T-cell (primary cell): Measurements from ENCODE around the gene LUC7L3. TPM values are rescaled to one million over a fixed set of nuclear protein-coding genes. Genes with fewer than 3 reads are reported as not detected.

ENCODE experiments used
- ATAC-seq, 4 experiments: fragments of 200-7000 bp in 3 of 4; fragments of 150-1000 bp in 1 of 4; cut with Tn5 transposase; replicated peaks in 1 of 4; 1 replicate in 3 of 4; 2 replicates in 1 of 4; pipeline ENCODE4 v1.10.0; 2021; ENCODE audit warnings: moderate library complexity in 3 of 4, mild to moderate bottlenecking in 2 of 4, moderate number of reproducible peaks in 1 of 4
- CTCF ChIA-PET, 2 donors: fragments of 300-600 bp; sonication (Branson Sonifier 250); formaldehyde crosslinking; loops; one replicate each; lab custom pipeline; 2022; ENCODE audit warnings: antibody characterized with exemption in 2 of 2; lab: Charles Lee
- POLR2A ChIA-PET, 2 donors: fragments of 300-600 bp; sonication (Branson Sonifier 250); formaldehyde crosslinking; loops; one replicate each; lab custom pipeline; 2022; ENCODE audit warnings: antibody characterized with exemption in 2 of 2; lab: Charles Lee
- DNase-seq, 35 experiments: peaks; one replicate each; pipeline versions ENCODE4 v3.0.0 to v3.0.0-alpha.2; 2013 to 2023
- H3K27ac ChIP-seq: one replicate; pipeline ENCODE4 v1.5.1; 2013; ENCODE audit warnings: low read length
- H3K27me3 ChIP-seq, 2 experiments: replicated peaks in 1 of 2; 1 replicate in 1 of 2; 2 replicates in 1 of 2; pipeline versions ENCODE4 v1.6.1 to v1.7.0; 2013; ENCODE audit warnings: low read length in 1 of 2, mixed read lengths in 1 of 2; ENCODE audit not compliant: control insufficient read depth in 2 of 2, insufficient read depth in 2 of 2; ENCODE audit errors: extremely low read depth in 1 of 2
- H3K36me3 ChIP-seq, 2 donors: 1 replicate in 1 of 2; 2 replicates in 1 of 2; pipeline versions ENCODE4 v1.6.1 to v1.7.0; 2013; ENCODE audit warnings: low read length in 1 of 2; ENCODE audit not compliant: control insufficient read depth in 2 of 2, insufficient read depth in 1 of 2; ENCODE audit errors: extremely low read depth in 1 of 2
- H3K4me1 ChIP-seq, 2 experiments: 1 replicate in 1 of 2; 2 replicates in 1 of 2; pipeline versions ENCODE4 v1.6.1 to v1.7.0; 2013; ENCODE audit warnings: low read length in 2 of 2, mixed read lengths in 1 of 2; ENCODE audit not compliant: insufficient read depth in 2 of 2, control insufficient read depth in 1 of 2; ENCODE audit errors: extremely low read depth in 1 of 2
- H3K4me3 ChIP-seq, 2 donors: 1 replicate in 1 of 2; 2 replicates in 1 of 2; pipeline versions ENCODE4 v1.5.1 to v1.7.0; 2013; ENCODE audit warnings: mild to moderate bottlenecking in 2 of 2, low read length in 1 of 2, moderate library complexity in 1 of 2; ENCODE audit not compliant: control insufficient read depth in 1 of 2; ENCODE audit errors: extremely low read depth in 1 of 2
- H3K9me3 ChIP-seq: 2 replicates; pipeline ENCODE4 v1.7.0; 2013
- H3K27ac Mint-ChIP-seq, 2 donors: one replicate each; pipeline ENCODE4 v1.8.0; 2020 to 2021; ENCODE audit warnings: mild to moderate bottlenecking in 2 of 2, mixed read lengths in 2 of 2
- H3K27me3 Mint-ChIP-seq, 2 donors: one replicate each; pipeline ENCODE4 v1.8.0; 2021 to 2022; ENCODE audit warnings: mixed read lengths in 2 of 2
- H3K36me3 Mint-ChIP-seq: one replicate; pipeline ENCODE4 v1.8.0; 2021; ENCODE audit warnings: mixed read lengths
- H3K4me1 Mint-ChIP-seq, 3 donors: one replicate each; pipeline ENCODE4 v1.8.0; 2020 to 2022; ENCODE audit warnings: mixed read lengths in 3 of 3, mild to moderate bottlenecking in 1 of 3
- H3K4me3 Mint-ChIP-seq, 3 donors: one replicate each; pipeline ENCODE4 v1.8.0; 2020 to 2022; ENCODE audit warnings: mild to moderate bottlenecking in 3 of 3, mixed read lengths in 3 of 3, moderate library complexity in 3 of 3
- H3K9me3 Mint-ChIP-seq, 3 donors: one replicate each; pipeline ENCODE4 v1.8.0; 2020 to 2022; ENCODE audit warnings: mixed read lengths in 3 of 3
- WGBS: methylation state at CpG from one replicate; pipeline ENCODE4 v1.1.5; 2013; ENCODE audit warnings: missing lambda C conversion rate; ENCODE audit not compliant: insufficient coverage; 5-methylcytosine and 5-hydroxymethylcytosine counted together
- total RNA-seq, 35 experiments: library from RNA in 6 of 35; stranded (reverse) in 6 of 35; fragments of 120-200 nt in 1 of 35; gene quantifications; one replicate each; pipeline versions ENCODE4 v1.2.1 to v1.2.4 and lab custom pipeline; 2013 to 2026

LUC7L3 gene
- total RNA-seq, 5 donors from 2014 or later (not counting 1 experiment from before 2014, with no cell fraction given) = 126 to 273 (median 232) TPM

- H3K36me3 Mint-ChIP-seq = peaks cover 12% of the 10 kb centered on the region
Measured at GRCh38 chr17:50758524-50758923, 39.1 kb downstream of the LUC7L3 start.

GRCh38 chr17:50758989-50759544, 39.7 kb downstream of the LUC7L3 start:
- ATAC-seq (no peak), DNase-seq (no peak)
- WGBS = 87% methylated on average over 7 of the region's 9 CpGs
- Mint-ChIP-seq H3K4me3 (no peak overlapping the region), H3K36me3 (peaks cover 8% of the 10 kb centered on the region), H3K27me3 (peaks cover 0 to 1% of the 10 kb centered on the region in 2 donors), H3K9me3 (no peaks in the 10 kb centered on the region), H3K4me1 (peaks cover 9 to 23% (median 10%) of the 10 kb centered on the region in 3 donors), H3K27ac (no peak overlapping the region)
- Histone ChIP-seq H3K4me3 (no peak overlapping the region), H3K27ac (no peak overlapping the region), H3K36me3 (peaks cover 0 to 3% of the 10 kb centered on the region in 2 donors), H3K27me3 (peaks cover 0 to 3% of the 10 kb centered on the region in 2 experiments), H3K9me3 (no peaks in the 10 kb centered on the region), H3K4me1 (peaks cover 0 to 4% of the 10 kb centered on the region in 2 experiments)
- ChIA-PET CTCF (no interaction called here), POLR2A (interaction anchor here in 1 of 2 donors (0.7 kb wide), 1 partner anchor 14 kb away, joined by 4 read pairs; no protein-coding TSS in a partner anchor)

More at GRCh38 chr17:50758524-50758923, 39.1 kb downstream of the LUC7L3 start:
- Mint-ChIP-seq H3K27ac (no peak overlapping the region), H3K4me1 (peaks cover 6 to 21% (median 6%) of the 10 kb centered on the region in 3 donors), H3K4me3 (no peak overlapping the region), H3K9me3 (no peaks in the 10 kb centered on the region), H3K27me3 (no peaks in the 10 kb centered on the region)
- Histone ChIP-seq H3K27me3 (peaks cover 0 to 3% of the 10 kb centered on the region in 2 experiments), H3K36me3 (peaks cover 0 to 3% of the 10 kb centered on the region in 2 donors), H3K27ac (no peak overlapping the region), H3K9me3 (no peaks in the 10 kb centered on the region), H3K4me3 (no peak overlapping the region), H3K4me1 (peaks cover 0 to 3% of the 10 kb centered on the region in 2 experiments)
- WGBS = 80% methylated on average over 1 of the region's 5 CpGs
- DNase-seq (no peak), ATAC-seq (no peak)
- ChIA-PET POLR2A (no interaction called here), CTCF (no interaction called here)

GRCh38 chr17:50762177-50762576, 42.8 kb downstream of the LUC7L3 start:
- ATAC-seq (no peak), DNase-seq (no peak)
- Mint-ChIP-seq H3K9me3 (no peaks in the 10 kb centered on the region), H3K4me3 (peak overlapping the region in 1 of 3 donors; percentile 66), H3K27me3 (peaks cover under 1 to 2% of the 10 kb centered on the region in 2 donors), H3K27ac (no peak overlapping the region), H3K4me1 (peaks cover 12 to 23% (median 20%) of the 10 kb centered on the region in 3 donors), H3K36me3 (no peaks in the 10 kb centered on the region)
- Histone ChIP-seq H3K9me3 (no peaks in the 10 kb centered on the region), H3K36me3 (no peaks in the 10 kb centered on the region), H3K27me3 (peaks cover 0 to 3% of the 10 kb centered on the region in 2 experiments), H3K4me3 (no peak overlapping the region), H3K4me1 (peaks cover 0 to 4% of the 10 kb centered on the region in 2 experiments), H3K27ac (no peak overlapping the region)
- ChIA-PET POLR2A (no interaction called here), CTCF (interaction anchor here in 1 of 2 donors (0.5 to 0.6 kb wide), 2 partner anchors 21 to 319 kb away, joined by 4 read pairs; no protein-coding TSS in a partner anchor)
- 80% methylated on average over 1 of the region's 2 CpGs for WGBS

GRCh38 chr17:50763716-50764475, 44.5 kb downstream of the LUC7L3 start:
- ChIA-PET POLR2A (interaction anchor here in 1 of 2 donors (0.8 kb wide), 1 partner anchor 89 kb away, joined by 3 read pairs; no protein-coding TSS in a partner anchor), CTCF (interaction anchor here in 1 of 2 donors (0.6 to 1.6 kb wide), 3 partner anchors 9 to 404 kb away, joined by 3 to 5 read pairs (median 3); no protein-coding TSS in a partner anchor)
- H3K36me3 Mint-ChIP-seq = no peaks in the 10 kb centered on the region
- no peaks in the 10 kb centered on the region for H3K36me3 ChIP-seq
- peaks cover 3% of the 10 kb centered on the region in 2 donors for H3K27me3 Mint-ChIP-seq
- H3K4me3 ChIP-seq = no peak overlapping the region
- ATAC-seq (no peak), DNase-seq (no peak)
- no peaks in the 10 kb centered on the region for H3K9me3 Mint-ChIP-seq
- H3K27ac Mint-ChIP-seq = no peak overlapping the region
- no peaks in the 10 kb centered on the region for H3K9me3 ChIP-seq
- H3K4me1 ChIP-seq = peaks cover 0 to 4% of the 10 kb centered on the region in 2 experiments
- no peak overlapping the region for H3K27ac ChIP-seq
- peak overlapping the region in 1 of 3 donors; percentile 66 for H3K4me3 Mint-ChIP-seq
- WGBS = no CpG with 5 or more reads among the region's 2 CpGs
- H3K27me3 ChIP-seq = peaks cover 0 to 3% of the 10 kb centered on the region in 2 experiments
- H3K4me1 Mint-ChIP-seq = peaks cover 12 to 20% (median 19%) of the 10 kb centered on the region in 3 donors

GRCh38 chr17:50764734-50765149, 45.3 kb downstream of the LUC7L3 start:
- Histone ChIP-seq H3K27ac (no peak overlapping the region), H3K9me3 (no peaks in the 10 kb centered on the region), H3K36me3 (no peaks in the 10 kb centered on the region), H3K27me3 (peaks cover 0 to 6% of the 10 kb centered on the region in 2 experiments), H3K4me3 (no peak overlapping the region), H3K4me1 (peaks cover 0 to 4% of the 10 kb centered on the region in 2 experiments)
- ATAC-seq = no peak
- Mint-ChIP-seq H3K4me1 (peaks cover 12 to 20% (median 17%) of the 10 kb centered on the region in 3 donors), H3K36me3 (no peaks in the 10 kb centered on the region), H3K9me3 (no peaks in the 10 kb centered on the region), H3K4me3 (no peak overlapping the region), H3K27me3 (peaks cover 3% of the 10 kb centered on the region in 2 donors), H3K27ac (no peak overlapping the region)
- 89% methylated on average over 1 of the region's 2 CpGs for WGBS
- ChIA-PET CTCF (interaction anchor here in 1 of 2 donors (1.6 kb wide), 1 partner anchor 15 kb away, joined by 5 read pairs; no protein-coding TSS in a partner anchor), POLR2A (interaction anchor here in 1 of 2 donors (0.8 kb wide), 1 partner anchor 88 kb away, joined by 3 read pairs; no protein-coding TSS in a partner anchor)
- DNase-seq = no peak
